8988T (cell line): ENCODE data around the gene FABP1.

ENCODE experiments used
- DNase-seq: peaks from one replicate; pipeline ENCODE4 v3.0.0; 2011

Gene FABP1

DNA sequence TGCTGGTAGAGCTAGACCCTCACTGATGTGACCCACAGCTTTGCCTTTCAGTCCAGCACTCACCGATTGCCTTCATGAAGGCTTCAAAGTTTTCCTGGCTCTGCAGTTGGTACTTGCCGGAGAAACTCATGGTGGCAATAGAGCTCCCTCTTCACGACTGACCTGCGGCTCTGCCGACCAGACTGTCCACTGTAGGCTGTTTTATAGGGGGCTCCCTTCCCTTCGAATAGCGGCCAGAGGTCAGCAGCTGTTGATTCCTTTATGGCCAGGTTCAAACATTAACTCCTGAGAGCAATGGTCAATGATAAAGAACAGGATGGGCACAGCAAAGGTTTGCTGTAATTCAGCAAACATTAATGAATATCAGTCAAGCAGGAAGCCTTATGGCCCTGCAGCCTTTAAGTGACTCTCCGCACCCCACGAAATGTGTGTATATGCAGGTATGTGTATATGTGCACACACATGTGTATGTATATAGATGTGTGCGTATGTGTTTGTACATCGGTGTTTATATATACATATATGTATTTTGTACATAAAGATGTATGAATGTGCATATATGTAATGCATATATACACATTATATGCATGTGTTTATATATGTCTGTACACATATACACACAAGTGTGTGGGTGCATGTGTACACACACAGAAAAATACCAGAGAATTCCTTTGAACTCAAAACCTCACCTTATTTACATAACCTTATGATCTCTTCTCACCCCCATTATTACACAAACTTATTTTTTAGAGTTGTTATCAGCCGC lies at the start of gene FABP1:
Gene FABP1 (minus strand): TSS at position 175 of the 766 bp plus-strand sequence. CDS start 45 bp downstream, at position 130.
- DNase-seq = no peak

- DNase-seq = no peak
Observed at GRCh38 chr2:88177556-88177955, 49.7 kb upstream of the FABP1 start.

DNA sequence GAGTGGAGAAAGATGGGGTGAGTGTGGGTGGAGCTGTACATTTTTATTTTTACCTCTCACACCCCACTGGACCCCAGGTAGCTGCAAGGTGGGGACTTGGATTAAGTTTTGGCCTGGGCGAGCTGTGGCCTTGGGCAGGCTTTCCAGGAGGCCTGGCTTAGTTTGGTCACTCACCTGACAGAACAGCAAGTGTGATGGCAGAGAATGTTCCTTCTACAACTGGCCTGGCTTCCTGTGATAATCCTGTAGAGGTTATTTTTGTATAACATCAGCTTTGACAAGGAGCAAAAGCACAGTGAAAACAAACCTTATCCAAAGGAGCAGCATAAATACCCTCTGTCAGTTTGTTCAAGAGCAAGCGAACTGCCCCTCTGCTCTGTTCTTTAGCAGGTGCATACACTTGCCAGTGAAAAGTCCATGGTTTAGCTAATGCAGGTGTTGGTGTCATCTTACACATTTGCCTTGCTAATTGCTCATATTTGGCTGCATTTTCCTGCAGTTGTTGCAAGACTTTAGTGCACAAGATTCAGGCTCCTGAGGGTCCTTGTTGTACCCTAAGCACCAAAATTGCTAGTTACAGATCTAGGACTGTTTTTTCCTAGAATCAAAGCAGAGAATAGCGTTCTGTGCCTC lies 48.6 kb upstream of the FABP1 start:
- DNase-seq = no peak

GRCh38 chr2:88172882-88173281 lies 45.0 kb upstream of the FABP1 start:
- DNase-seq = no peak

GRCh38 chr2:88171966-88172365 lies 44.1 kb upstream of the FABP1 start:
- DNase-seq = no peak

DNA sequence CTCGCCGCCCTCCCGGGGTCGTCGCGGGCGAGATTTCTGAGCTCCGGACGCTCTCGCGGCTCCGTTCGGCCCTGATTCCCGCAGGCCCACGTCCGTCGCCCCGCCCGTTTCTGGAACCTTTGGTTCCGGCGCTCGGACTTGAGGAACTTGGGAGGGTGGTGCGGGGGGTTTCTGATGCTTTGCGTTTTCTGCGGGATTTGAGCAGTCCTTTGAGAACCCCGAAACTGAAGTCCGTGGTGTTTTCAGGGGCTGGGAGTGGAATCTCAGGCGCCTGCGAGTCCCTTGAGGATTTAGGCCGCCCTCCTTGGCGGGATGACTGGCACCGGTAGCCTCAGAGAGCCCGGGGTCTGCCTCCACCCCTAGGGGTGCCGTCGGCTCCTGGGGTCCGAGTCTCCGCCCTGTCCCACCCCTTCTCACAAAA lies 42.6 kb upstream of the FABP1 start:
- peak; percentile 50 for DNase-seq

- no peak for DNase-seq
Observed at GRCh38 chr2:88168386-88168785, 40.5 kb upstream of the FABP1 start.

DNA sequence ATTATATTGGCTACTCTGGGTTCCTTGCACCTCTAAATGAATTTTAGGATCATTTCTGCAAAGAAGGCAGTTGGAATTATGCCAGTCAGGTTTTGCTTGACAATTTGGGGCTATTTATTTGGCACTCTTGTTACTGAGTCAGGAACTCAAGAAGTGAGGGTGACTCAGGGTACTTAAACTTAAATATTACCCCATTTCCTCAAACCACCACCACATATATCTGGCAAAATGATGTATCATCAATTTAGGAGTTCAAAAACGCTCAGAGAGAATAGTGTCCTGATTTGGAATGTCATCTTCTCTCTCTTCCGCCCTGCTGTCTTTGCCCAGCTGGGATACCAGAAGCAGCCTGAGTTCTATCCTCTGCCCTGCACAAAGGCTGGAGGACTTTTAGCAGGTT lies 39.9 kb upstream of the FABP1 start:
- no peak for DNase-seq

DNA sequence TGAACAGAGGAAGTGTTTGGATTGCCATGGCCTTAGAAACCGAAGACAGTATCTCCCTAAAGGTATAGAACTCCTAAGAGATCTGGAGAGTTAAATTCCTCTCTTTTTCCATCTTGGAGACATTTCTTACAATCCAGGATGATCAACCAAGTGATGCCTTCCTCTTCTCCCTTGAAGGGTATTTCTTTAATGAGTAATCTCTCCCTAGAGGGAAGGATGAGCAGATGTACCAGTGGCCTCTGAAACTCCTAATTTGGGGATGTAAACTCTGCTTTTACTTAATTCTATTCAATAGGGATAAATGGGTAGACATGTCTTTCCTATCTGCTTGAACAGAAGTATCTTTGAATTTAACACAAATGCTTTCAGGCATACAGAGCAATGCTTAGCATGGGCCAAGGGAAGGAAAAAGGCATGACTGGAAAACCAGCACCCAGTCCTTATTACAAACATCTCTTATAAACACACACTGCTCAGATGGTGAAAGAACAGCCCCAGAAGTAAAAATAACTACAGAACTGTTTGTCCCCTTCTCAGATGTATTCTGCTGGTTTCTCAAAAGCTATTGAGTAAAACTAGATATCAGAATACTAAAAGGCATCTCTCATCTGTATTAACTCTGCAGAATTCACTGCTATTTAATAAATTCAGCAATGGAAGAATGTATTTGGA lies 37.6 kb upstream of the FABP1 start:
- DNase-seq = no peak

GRCh38 chr2:88161446-88162244 lies 33.8 kb upstream of the FABP1 start:
- DNase-seq = no peak

DNA sequence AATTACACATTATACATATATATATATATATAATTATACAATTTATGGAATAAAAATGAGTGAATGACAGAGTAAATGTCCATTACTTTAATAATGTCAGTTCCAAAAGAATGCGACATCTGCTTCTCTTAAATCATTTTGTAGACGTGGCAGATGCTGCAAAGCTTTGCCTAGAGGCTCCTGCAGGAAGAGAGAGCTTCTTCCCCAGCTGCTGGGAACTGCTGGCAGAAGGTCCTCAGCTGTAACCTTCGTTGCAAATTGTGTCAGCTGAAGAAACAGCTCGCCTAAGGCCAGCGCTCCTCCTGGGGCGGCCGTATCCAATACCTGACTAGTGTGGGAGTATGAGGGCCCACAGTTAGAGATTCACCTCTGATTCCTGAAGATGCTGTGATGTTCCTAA lies 32.7 kb upstream of the FABP1 start:
- DNase-seq = no peak

- DNase-seq = no peak
Observed at GRCh38 chr2:88159955-88160415, 32.1 kb upstream of the FABP1 start.

DNA sequence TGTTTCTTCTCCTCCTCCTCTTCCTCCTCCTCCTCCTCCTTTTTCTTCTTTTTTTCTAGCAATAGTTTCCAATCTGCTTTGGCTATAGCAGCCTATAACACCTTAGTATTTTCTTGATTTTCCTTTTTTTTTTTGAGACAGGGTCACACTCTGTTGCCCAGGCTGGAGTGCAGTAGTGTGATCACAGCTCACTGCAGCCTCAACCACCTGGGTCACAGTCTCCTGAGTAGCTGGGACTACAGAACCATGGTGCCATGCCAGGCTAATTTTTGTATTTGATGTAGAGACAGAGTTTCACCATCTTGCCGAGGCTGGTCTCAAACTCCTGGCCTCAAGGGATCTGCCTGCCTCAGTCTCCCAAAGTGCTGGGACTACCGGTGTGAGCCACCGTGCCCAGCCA lies 31.6 kb upstream of the FABP1 start:
- DNase-seq = no peak

DNA sequence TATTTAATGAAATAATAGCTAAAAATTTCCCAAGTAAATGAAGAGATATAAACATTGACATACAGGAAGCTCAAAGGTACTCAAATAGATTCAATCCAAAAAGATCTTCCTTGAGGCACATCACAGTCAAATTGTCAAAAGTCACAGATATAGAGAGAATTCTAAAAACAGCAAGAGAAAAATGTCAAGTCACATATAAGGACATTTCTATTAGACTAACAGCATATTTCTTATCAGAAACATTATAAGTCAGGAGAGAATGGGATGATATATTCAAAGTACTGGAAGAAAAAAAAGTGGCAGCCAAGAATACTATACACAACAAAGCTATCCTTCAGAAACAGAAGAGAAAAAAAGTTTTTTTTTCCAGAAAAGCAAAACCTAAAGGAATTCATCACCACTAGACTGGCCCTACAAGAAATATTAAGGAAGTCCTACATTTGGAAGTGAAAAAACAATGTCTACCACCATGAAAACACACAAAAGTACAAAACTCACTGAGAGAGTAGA lies 21.1 kb upstream of the FABP1 start:
- DNase-seq = no peak

GRCh38 chr2:88147145-88147544 lies 19.3 kb upstream of the FABP1 start:
- no peak for DNase-seq

DNA sequence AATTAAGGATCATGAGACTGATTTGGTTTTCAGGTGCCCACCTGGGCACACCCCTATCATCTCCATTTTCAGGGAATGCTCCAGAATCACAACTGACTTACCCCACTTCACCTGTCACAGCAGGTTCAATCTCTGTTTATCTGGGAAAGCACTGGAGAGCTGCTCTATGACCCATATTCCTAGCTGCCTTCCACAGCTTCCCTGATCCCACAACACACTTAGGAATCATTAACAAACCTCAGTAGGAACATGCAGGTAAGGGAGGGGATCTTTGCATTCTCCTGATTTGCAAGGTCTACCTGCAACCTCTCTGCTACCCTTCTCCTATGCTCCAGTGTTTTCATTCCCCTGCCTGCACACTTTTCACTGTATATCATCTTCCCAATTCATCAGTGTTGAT lies 18.7 kb upstream of the FABP1 start:
- DNase-seq = no peak

- DNase-seq = no peak
Observed at GRCh38 chr2:88144914-88145497, 17.1 kb upstream of the FABP1 start.

DNA sequence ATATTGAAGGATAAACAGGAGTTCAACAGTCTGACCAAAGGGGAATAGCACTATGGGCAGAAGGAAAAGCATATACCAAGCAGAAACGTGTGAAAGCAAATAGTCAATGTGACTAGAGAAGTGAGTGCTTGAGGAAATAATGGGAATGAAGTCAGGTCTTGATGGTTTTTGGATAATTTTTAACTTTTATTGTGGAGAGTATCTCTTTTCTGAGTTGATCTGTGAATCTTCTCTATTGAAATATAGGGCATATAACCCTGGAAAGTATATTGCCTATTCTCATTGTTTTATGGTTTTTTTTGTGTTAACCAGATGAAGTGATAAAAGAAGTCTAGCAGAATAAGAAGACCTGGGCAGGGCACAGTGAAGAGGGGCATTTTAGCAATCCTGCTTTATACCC lies 16.4 kb upstream of the FABP1 start:
- no peak for DNase-seq

DNA sequence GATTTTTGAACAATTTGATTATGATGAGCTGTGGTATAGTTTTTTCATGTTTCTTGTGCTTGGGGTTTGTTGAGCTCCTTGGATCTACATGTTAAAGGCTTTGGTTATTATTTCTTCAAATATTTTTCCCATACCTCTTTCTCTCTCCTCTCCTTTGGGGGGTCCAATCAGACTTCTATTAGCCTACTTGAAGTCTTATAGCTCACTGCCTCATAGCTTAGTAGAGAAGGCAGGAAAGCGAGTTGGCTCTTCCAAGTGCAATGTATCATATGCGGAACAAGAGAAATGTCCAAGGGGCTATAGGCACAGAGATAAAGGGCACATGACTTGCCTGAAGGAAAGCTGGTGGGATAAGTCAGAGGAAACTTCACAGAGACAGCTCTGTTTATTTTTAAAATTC lies 14.1 kb upstream of the FABP1 start:
- DNase-seq = no peak

GRCh38 chr2:88139804-88140203 lies 11.9 kb upstream of the FABP1 start:
- no peak for DNase-seq

DNA sequence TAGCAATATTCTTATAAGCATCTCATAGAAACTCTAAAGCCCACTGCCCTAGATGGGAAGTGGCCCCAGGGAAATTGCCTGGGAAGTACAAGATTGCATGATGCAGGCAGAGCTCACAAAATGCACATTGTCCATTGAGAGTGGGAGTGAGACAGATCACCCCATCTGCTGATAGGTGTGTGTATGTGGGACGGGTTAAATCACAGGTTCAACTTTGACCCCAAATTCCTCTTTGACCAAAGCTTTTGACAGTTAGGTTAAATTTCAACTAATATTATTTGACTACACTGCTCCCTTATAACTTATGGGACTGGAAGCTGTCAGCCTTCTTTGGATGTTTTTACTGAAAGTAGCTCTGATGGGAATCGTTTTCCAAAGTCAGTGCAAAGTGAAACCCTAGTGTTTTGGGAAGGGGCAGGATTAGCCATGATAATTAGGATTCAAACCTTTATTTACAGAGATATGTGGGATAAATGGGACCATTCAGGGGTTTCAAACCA lies 11.4 kb upstream of the FABP1 start:
- DNase-seq = no peak

DNA sequence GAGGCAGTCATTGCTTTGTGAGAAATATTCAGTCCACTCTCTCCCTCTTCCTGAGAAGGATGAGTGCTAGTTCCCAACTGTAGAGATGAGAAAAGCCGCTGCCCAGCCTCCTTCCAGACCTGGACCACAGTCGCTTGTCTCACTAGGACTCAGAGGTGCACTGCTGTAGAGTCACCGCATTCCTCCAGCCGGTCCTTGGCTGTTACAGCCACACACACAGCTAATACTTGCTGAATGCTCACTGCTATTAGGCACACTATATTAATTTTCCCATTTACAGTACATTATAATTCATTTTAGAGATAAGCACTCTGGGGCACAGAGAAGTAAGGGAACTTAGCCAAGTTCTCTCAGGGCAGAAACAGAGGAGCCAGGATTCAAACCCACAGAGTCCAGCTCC lies 10.0 kb upstream of the FABP1 start:
- DNase-seq = no peak
